Measurements from ENCODE around the gene DDHD1. TPM values are rescaled to one million over a fixed set of nuclear protein-coding genes. Genes with fewer than 3 reads are reported as not detected.

Gene DDHD1
- total RNA-seq, 1 experiment from 2014 or later: 15.7 TPM

DNA sequence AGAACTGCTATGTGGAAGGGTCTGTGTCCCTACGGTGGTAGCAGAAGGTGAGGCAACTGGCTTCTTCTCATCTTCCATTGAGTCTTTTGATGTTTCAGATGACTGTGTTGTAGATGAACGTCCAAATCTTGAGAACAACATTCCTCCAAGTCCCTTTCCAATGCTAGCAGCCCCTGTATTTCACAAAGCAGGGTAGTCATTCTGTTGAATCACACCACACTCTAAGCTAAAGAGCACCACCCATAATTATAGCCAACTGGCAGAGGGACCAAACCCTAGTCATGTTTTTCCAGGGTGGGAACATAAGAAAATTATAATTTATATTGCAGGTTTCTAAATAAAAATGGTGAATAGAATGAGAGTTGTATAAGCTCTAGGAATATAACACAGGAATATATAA, 98.7 kb downstream of the DDHD1 start:
- H3K79me2 ChIP-seq (ENCODE audit: insufficient read depth, low read length): no peaks in the 10 kb centered on the region
- no peak overlapping the region for H2BK120ac ChIP-seq (ENCODE audit: low read depth, low read length, poor library complexity, severe bottlenecking)
- no peak overlapping the region for H4K8ac ChIP-seq (replicated peaks; ENCODE audit: insufficient read length, low read depth, low read length)
- H3K4me1 ChIP-seq (ENCODE audit: insufficient read depth, low read length): no peaks in the 10 kb centered on the region
- no peak overlapping the region for H3K4ac ChIP-seq (ENCODE audit: low read depth, low read length)
- no peak overlapping the region for H3K56ac ChIP-seq (ENCODE audit: insufficient read length, low read depth, low read length)
- no peak overlapping the region for H4K5ac ChIP-seq (ENCODE audit: insufficient read length, low read depth, low read length)
- H3K23ac ChIP-seq (ENCODE audit: insufficient read length, low read depth, low read length): no peak overlapping the region
- no peak overlapping the region for H2BK15ac ChIP-seq (ENCODE audit: low read depth, low read length)
- H2BK5ac ChIP-seq (ENCODE audit: insufficient read length, low read length): no peak overlapping the region
- Mint-ChIP-seq H3K4me1 (no peaks in the 10 kb centered on the region), H3K9me3 (no peaks in the 10 kb centered on the region), H3K27ac (no peak overlapping the region; a peak in 2 of 7 replicates), H3K36me3 (ENCODE audit: insufficient read depth in 1 of 3, low read depth in 3 of 3) (no peaks in the 10 kb centered on the region; a peak in 4 of 7 replicates), H3K27me3 (ENCODE audit: low read depth) (no peaks in the 10 kb centered on the region), H3K4me3 (no peak overlapping the region)
- H2BK12ac ChIP-seq (ENCODE audit: insufficient read length, low read depth, low read length): no peak overlapping the region
- H4K20me1 ChIP-seq (ENCODE audit: control insufficient read depth, insufficient read depth, insufficient read length): no peaks in the 10 kb centered on the region
- no peak overlapping the region for H2BK20ac ChIP-seq (ENCODE audit: low read depth, low read length, poor library complexity, severe bottlenecking)
- H3K9ac ChIP-seq (ENCODE audit: extremely low read depth, insufficient read length, low read length): no peak overlapping the region
- H4K91ac ChIP-seq (ENCODE audit: insufficient read length, low read depth, low read length): no peak overlapping the region
- no peaks in the 10 kb centered on the region for H3K23me2 ChIP-seq (ENCODE audit: insufficient read length, low read depth, low read length, poor library complexity, severe bottlenecking)
- H3K27ac ChIP-seq (ENCODE audit: insufficient read length, low read depth, low read length): no peak overlapping the region
- no peak for DNase-seq
- no peaks in the 10 kb centered on the region for H3K9me3 ChIP-seq (ENCODE audit: control insufficient read depth, low read depth, low read length)
- H3K79me1 ChIP-seq (ENCODE audit: insufficient read depth, low read depth, low read length, poor library complexity, severe bottlenecking): no peaks in the 10 kb centered on the region
- no peak overlapping the region for H3K18ac ChIP-seq (ENCODE audit: insufficient read length, low read depth, low read length)
- no peaks in the 10 kb centered on the region for H3K27me3 ChIP-seq (ENCODE audit: insufficient read depth, low read length)
- no peak overlapping the region for H2AK5ac ChIP-seq (ENCODE audit: insufficient read length, low read length)
- TF ChIP-seq, protein P1, sequence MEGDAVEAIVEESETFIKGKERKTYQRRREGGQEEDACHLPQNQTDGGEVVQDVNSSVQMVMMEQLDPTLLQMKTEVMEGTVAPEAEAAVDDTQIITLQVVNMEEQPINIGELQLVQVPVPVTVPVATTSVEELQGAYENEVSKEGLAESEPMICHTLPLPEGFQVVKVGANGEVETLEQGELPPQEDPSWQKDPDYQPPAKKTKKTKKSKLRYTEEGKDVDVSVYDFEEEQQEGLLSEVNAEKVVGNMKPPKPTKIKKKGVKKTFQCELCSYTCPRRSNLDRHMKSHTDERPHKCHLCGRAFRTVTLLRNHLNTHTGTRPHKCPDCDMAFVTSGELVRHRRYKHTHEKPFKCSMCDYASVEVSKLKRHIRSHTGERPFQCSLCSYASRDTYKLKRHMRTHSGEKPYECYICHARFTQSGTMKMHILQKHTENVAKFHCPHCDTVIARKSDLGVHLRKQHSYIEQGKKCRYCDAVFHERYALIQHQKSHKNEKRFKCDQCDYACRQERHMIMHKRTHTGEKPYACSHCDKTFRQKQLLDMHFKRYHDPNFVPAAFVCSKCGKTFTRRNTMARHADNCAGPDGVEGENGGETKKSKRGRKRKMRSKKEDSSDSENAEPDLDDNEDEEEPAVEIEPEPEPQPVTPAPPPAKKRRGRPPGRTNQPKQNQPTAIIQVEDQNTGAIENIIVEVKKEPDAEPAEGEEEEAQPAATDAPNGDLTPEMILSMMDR (conservative IDR thresholded peaks at IDR 0.05): no peak
- no peak overlapping the region for H2AFZ ChIP-seq (ENCODE audit: low read length)
- WGBS (ENCODE audit: extremely low coverage, insufficient read length, low lambda C conversion rate): no CpG with 5 or more reads among the region's 2 CpGs
- H3T11ph ChIP-seq (ENCODE audit: low read length): no peak overlapping the region
- no peak overlapping the region for H3K4me2 ChIP-seq (ENCODE audit: insufficient read depth, insufficient read length, low read length)
- no peak overlapping the region for H3K14ac ChIP-seq (ENCODE audit: insufficient read depth, low read length)
